HG02884 (cell line): ENCODE measurements around the gene CTSK.
"Not testable (repeated sequence)": the region's sequence is repeated elsewhere in the genome, so short reads cannot be mapped to it uniquely, and the experiment has no call there.

Experiments used
- ATAC-seq: cut with Tn5 transposase; IDR thresholded peaks from one replicate; pipeline ENCODE4 v1.9.1; 2021; ENCODE audit warnings: mild to moderate bottlenecking, moderate library complexity; ENCODE audit not compliant: unreplicated experiment

The CTSK gene

DNA sequence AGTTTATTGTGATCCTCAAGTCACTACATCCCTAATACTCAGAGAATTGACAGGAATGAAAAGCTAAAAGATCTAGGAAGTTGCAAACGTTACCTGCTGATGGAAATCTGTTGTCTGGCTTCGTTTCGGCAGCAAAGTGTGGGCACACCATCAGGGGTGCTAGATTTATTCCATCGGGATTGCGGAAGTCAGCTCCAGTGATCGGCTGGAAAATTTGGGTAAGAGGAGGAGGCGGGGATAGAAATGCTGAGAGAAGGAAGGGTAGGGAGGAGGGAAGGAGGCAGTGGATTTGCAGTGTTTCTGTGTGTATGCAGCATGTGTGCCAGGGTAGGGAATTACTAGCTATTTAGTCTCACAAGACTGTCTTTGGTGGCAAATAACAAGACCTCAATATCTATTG is at the start of gene CTSK:
Gene CTSK, minus strand, starts transcription at position 140 of the 400 bp plus-strand sequence. CDS start 1,455 bp downstream, outside the sequence.
- no peak for ATAC-seq

- ATAC-seq: not testable (repeated sequence)
Measured at GRCh38 chr1:150852734-150853133, 44.7 kb upstream of the CTSK start.

DNA sequence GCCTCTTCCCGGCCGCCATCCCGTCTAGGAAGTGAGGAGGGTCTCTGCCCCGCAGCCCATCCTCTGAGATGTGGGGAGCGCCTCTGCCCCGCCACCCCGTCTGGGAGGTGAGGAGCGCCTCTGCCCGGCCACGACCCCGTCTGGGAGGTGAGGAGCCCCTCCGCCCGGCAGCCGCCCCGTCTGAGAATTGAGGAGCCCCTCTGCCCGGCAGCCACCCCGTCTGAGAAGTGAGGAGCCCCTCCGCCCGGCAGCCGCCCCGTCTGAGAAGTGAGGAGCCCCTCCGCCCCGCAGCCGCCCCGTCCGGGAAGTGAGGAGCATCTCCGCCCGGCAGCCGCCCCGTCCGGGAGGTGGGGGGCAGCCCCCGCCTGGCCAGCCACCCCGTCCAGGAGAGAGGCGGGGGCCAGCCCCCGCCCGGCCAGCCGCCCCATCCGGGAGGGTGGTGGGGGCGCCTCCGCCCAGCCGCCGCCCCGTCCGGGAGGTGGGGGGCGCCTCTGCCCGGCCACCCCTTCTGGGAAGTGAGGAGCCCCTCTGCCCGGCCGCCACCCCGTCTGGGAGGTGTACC is 42.8 kb upstream of the CTSK start:
- ATAC-seq: not testable (repeated sequence)

DNA sequence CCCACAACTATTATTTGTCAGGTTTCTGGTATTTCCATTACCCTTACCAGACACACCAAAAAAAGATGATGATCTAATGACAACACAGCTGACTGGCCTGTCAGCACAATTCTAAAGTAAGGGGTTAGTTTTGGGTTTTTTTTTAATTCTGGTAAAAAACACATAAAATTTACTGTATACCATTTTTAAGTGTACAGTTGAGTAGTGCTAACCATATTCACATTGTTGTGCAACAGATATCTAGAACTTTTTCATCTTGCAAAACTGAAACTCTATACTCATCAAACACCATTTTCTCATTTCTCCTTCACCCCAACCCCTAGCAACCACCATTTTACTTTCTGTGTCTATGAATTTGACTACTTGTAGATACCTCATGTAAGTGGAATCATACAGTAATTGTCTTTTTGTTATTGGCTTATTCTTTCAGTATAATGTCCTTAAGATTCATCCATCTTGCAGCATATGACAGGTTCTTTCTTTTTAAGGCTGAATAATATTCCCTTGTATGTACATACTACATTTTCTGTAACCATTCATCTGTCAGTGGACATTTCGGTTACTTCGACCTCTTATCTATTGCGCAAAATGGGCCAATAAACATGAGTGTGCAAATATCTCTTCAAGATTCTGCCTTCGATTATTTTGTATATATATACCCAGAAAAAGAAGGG is 38.5 kb upstream of the CTSK start:
- no peak for ATAC-seq

- ATAC-seq: no peak
Measured at GRCh38 chr1:150843474-150843873, 35.4 kb upstream of the CTSK start.

GRCh38 chr1:150842964-150843363 is 34.9 kb upstream of the CTSK start:
- no peak for ATAC-seq

GRCh38 chr1:150842343-150842742 is 34.3 kb upstream of the CTSK start:
- ATAC-seq: no peak

DNA sequence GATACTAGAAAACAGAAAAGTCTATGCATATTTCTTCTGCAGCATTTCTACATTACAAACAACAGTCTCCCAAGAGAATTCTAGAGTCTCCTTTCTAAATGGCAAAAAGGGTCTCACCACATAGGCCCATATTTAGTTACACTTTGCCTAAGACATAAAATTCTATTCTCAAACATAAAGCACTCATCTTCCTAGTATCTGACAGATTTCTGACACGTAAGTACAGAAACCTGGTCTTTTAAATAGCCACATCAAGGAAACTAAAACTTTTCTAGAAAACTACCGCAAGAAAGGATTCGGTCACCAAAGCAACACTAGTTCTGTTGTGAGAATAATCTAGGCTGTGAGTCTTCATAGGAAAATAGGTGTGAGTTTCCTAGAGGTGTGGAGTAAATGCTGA is 33.6 kb upstream of the CTSK start:
- no peak for ATAC-seq

- not testable (repeated sequence) for ATAC-seq
Measured at GRCh38 chr1:150840850-150841249, 32.8 kb upstream of the CTSK start.

- no peak for ATAC-seq
Measured at GRCh38 chr1:150836129-150836773, 28.2 kb upstream of the CTSK start.

DNA sequence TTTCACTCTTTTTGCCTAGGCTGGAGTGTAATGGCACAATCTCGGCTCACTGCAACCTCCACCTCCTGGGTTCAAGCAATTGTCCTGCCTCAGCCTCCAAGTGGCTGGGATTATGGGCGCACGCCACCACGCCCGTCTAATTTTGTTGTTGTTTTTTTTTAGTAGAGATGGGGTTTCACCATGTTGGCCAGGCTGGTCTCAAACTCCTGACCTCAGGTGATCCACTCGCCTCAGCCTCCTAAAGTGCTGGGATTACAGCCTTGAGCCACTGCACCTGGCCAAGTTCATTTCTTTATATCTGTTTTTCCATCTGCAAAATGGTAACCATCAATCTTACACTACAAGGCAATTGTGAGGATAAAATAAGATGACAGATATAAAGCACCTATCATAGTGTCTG is 25.9 kb upstream of the CTSK start:
- ATAC-seq: not testable (repeated sequence)

DNA sequence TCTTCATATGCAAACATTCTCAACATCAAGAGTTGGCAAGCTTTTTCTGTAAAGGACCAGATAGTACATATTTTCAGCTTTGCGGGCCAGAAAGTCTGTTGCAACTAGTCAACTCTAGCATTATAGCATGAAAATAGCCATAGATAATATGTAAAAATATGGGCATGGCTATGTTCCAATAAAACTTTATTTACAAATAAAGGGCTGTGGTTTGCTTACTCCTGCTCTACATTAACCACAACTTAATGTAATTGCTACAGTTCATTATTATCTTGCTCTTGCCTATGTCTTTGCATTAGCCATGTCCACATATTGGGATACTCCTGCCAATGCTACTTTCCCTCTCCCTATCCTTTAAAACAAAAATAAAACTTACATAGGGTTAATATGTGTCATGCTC is 24.5 kb upstream of the CTSK start:
- no peak for ATAC-seq

GRCh38 chr1:150829751-150830150 is 21.7 kb upstream of the CTSK start:
- no peak for ATAC-seq

GRCh38 chr1:150826299-150826698 is 18.2 kb upstream of the CTSK start:
- ATAC-seq: no peak

DNA sequence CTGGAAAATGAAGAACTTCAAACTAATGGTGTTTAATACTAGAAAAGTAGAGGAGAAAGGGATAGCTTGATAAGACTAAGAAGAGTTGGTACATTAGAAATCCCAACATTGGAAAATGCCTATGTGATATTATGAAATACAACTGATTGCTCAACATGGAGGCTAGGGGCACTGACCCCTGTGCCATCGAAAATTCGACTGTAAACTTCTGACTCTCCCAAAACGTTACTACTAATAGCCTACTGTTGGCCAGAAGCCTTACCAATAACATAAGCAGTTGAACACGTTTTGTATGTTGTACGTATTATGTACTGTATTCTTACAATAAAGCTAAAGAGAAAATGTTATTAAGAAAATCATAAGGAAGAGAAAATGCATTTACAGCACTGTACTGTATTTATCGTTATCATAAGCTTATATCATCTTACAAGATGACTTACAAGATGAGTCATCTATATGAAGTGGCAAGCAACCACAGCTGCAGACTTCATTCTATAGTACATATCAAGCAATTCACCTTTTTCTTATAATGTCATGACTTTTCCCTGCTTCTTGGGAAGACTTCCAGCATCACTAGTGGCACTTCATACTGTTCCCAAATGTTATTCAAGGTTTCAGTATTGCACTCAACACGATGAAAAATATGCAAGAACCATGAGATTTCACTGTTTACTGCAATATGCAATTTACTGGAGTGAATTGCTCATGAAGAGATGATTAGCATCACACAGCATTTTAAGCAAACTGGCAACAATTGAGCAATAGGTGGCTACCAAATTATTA is 12.9 kb upstream of the CTSK start:
- no peak for ATAC-seq

DNA sequence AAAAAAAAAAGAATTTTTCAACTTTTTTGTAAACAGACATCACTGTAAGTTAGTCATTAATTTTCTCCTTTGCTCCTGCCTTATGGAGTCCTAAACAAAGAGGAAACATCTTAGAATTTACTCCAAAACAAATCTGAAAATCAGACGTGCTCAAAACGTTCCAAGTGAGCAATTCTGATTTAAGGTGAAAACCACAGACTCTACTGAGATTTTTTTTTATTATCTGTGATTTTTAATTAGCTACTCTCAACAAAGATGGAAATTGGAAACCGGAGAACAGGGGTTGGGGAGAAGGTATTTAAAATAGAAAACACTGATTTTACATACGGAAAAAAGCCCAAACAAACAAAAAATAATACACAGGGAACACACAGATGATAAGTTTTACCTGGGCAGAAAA is 7.8 kb upstream of the CTSK start:
- no peak for ATAC-seq

DNA sequence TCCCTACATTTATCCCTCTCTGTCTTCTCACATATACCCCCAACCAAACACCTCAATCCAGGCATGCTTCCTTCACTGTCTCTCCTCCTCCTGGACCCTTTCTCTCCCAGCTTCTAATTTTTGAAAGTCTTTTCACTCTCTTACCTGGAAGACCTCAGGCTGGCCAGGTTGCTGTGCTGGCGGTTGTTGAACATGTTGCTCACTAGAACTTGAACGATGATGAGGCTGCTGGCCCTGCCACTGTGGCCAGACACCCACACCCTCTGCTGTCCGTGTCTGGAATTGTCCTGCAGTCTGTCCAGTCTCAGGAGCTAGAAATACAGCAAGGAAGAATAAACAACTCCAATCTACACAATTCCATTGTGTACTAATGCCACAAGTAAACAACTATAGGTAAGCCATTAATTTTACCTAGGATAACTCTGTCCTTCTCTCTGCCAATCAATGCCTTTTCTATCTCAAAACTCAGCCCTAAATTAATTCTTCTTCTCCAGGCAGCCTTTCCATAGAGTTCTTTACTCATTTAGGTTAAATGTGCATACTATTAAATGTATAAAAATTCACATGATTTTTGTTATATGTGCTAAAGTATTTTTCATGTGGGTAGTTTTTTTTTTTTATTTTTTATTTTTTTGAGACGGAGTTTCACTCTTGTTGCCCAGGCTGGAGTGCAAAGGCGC is 5.1 kb upstream of the CTSK start:
- no peak for ATAC-seq

DNA sequence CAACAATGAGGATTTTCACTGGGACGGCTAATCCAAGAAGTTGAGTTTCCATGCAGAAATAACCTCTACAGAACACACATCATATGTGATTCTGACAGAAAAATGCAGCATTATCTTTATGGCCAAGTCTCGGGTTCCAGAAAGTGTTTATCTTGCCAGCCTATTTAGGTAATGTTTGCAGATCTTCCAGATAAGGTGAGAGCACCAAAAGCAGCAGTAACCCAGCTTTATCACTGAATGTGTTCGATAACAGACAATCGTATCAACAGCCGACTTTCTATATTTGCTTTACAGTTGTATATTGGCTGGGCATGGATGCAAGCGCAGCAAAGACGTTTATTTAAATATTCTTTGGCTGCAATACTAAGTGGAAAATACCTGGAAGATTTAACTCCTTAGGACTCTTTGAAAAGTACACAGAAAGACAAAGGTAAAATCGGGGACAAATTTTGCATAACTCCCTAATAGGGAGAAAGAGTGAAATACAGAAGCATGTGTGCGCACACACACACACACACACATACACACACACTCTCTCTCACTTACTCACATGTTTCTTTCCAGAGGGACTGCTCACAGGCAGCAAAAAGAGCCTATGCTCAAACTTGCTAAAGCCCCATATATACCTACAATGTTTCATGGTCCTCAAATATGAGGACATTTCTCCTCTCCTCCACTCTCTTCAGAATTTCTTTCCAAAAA is 3.0 kb upstream of the CTSK start:
- ATAC-seq: no peak

DNA sequence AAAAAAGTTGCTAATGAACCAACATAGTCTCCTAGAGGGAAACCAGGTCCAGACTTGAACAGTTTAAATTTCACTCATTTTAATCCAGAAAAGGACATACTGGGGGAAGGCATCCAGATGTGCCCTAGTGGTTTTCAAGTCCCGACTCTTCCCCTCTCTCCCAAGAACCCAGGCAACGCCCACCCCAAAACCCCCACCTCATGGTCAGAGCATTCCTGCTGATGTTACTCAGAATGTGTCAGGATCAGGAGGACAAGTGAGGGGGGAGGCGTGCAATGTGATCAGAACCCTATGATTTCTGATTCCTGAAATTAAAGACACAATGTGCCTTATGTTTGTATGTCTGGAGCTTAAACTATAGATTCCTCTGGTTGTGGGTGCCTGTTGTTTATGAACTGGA is 1.6 kb upstream of the CTSK start:
- no peak for ATAC-seq

DNA sequence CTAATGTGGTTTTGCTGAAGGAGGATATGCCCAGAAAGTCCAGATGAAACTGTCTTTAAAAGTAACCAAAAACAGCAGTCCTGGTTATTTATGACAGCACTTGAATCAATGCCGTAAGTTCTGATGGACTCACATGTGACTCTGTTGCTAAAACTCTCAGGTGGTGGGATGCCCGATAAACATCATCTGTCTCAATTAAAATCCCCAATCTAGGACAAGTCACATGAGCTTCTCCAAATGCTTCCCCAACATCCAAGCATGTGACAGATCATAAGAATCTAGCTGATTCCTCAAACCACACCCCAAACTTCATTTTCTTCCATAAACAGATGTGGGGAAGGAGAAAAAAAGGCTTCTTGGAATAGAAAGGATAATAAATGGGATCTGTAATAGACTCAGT is 786 bp upstream of the CTSK start:
- no peak for ATAC-seq
